Sigmoid colon (tissue), 7 donors: ENCODE data around the gene CLDN6. TPM values are rescaled to one million over a fixed set of nuclear protein-coding genes. Genes with fewer than 3 reads are reported as not detected.

Experiments
- DNase-seq: peaks from one replicate; pipeline ENCODE4 v3.0.0-alpha.2; 2019
- H3K27ac ChIP-seq, 4 donors: fragments of 200-600 bp; sonication (generic); one replicate each; pipeline ENCODE4 v1.5.1; 2016 to 2019; ENCODE audit warnings: mild to moderate bottlenecking in 1 of 4
- H3K27me3 ChIP-seq, 3 donors: fragments of 200-600 bp; sonication (generic); one replicate each; pipeline ENCODE4 v1.5.1; 2019; ENCODE audit warnings: mild to moderate bottlenecking in 1 of 3
- H3K36me3 ChIP-seq, 4 donors: fragments of 200-600 bp; sonication (generic); one replicate each; pipeline ENCODE4 v1.5.1; 2016 to 2019
- H3K4me1 ChIP-seq, 4 donors: fragments of 200-600 bp; sonication (generic); one replicate each; pipeline ENCODE4 v1.5.1; 2017 to 2019
- H3K4me3 ChIP-seq, 4 donors: fragments of 200-600 bp; sonication (generic); one replicate each; pipeline ENCODE4 v1.5.1; 2017 to 2019; ENCODE audit warnings: mild to moderate bottlenecking in 2 of 4, moderate library complexity in 1 of 4
- H3K9me3 ChIP-seq, 4 donors: fragments of 200-600 bp in 3 of 4; sonication (generic) in 3 of 4; one replicate each; pipeline versions ENCODE4 v1.5.1 to v1.6.1; 2013 to 2019
- EP300 ChIP-seq, 4 donors: sonication (generic); formaldehyde crosslinking; IDR thresholded peaks; one replicate each; pipeline ENCODE4 v1.6.1; 2017; ENCODE audit warnings: antibody characterized with exemption in 4 of 4
- POLR2A ChIP-seq, 2 donors: fragments of 450-650 bp; IDR thresholded peaks; one replicate each; pipeline ENCODE4 v1.6.1; 2016; ENCODE audit warnings: antibody characterized with exemption in 2 of 2, mild to moderate bottlenecking in 2 of 2, moderate library complexity in 2 of 2
- POLR2AphosphoS5 ChIP-seq, 4 donors: sonication (generic); formaldehyde crosslinking; IDR thresholded peaks; one replicate each; pipeline ENCODE4 v1.6.1; 2017; ENCODE audit warnings: antibody characterized with exemption in 4 of 4
- WGBS, 2 donors: extraction: QIAGEN DNeasy Blood & Tissue Kit; methylation state at CpG; one replicate each; pipeline ENCODE4 v1.1.7; 2013; 5-methylcytosine and 5-hydroxymethylcytosine counted together
- intact Hi-C: fragments of 100-400 bp; cut with DNase I; formaldehyde crosslinking; loops from one replicate; pipeline ENCODE4 v1.15.1; 2023
- polyA plus RNA-seq, 3 donors: library from polyadenylated mRNA; stranded (reverse); fragments of 200-250 nt; gene quantifications; one replicate each; pipeline ENCODE4 v1.2.3, GENCODE V29; 2013
- total RNA-seq, 4 donors: library from RNA; depleted of rRNA; stranded (reverse); fragments of >200 nt; gene quantifications; one replicate each; pipeline ENCODE4 v1.1.0, GENCODE V29; 2016
- TF ChIP-seq, protein P1 (sequence below), 4 experiments: fragments of 450-650 bp in 3 of 4; fragments of 200-600 bp in 1 of 4; IDR thresholded peaks; one replicate each; pipeline ENCODE4 v1.5.1; 2016 to 2019; ENCODE audit warnings: antibody characterized with exemption in 4 of 4, mild to moderate bottlenecking in 3 of 4, moderate library complexity in 2 of 4
- donor health status: healthy with polysubstance abuse.
- donor health status: Bipolar disorder and iron deficiency.
- donor health status: healthy.

The CLDN6 gene
- total and polyA plus RNA-seq, 7 donors, result not detected

DNA sequence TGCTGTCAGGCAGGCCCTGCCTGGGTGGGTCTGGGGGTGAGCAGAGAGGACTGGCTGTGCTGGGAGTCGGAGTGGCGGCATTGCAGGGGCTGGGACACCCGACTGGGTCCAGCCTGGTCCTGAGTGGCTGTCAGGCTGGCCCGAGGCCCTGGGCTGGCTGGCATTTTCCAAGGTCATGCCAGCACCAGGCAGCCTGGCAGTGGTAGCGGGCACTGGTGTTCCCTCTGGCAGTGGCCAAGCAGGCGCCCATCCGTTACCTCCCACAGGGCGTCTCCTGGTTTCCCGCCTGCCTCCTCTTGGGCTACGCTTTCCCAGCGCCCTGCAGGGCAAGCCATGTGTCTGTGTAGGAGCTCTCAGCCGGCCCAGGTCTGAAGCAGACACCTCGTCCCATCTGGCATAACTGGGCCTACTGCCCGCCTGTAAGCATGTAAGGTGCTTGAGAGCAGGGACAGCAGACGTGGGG, 32.1 kb downstream of the CLDN6 start:
- DNase-seq, result no peak
- Histone ChIP-seq H3K27ac (no peak overlapping the region), H3K4me3 (no peak overlapping the region), H3K27me3 (peaks cover 0 to 22% (median 0%) of the 10 kb centered on the region in 3 donors), H3K9me3 (no peaks in the 10 kb centered on the region), H3K4me1 (peaks cover 0 to 18% (median 14%) of the 10 kb centered on the region in 4 donors), H3K36me3 (no peaks in the 10 kb centered on the region)
- TF ChIP-seq EP300 (IDR thresholded peaks at IDR 0.05), result no peak
- no peak for TF ChIP-seq POLR2A (IDR thresholded peaks at IDR 0.05)
- TF ChIP-seq, protein P1, sequence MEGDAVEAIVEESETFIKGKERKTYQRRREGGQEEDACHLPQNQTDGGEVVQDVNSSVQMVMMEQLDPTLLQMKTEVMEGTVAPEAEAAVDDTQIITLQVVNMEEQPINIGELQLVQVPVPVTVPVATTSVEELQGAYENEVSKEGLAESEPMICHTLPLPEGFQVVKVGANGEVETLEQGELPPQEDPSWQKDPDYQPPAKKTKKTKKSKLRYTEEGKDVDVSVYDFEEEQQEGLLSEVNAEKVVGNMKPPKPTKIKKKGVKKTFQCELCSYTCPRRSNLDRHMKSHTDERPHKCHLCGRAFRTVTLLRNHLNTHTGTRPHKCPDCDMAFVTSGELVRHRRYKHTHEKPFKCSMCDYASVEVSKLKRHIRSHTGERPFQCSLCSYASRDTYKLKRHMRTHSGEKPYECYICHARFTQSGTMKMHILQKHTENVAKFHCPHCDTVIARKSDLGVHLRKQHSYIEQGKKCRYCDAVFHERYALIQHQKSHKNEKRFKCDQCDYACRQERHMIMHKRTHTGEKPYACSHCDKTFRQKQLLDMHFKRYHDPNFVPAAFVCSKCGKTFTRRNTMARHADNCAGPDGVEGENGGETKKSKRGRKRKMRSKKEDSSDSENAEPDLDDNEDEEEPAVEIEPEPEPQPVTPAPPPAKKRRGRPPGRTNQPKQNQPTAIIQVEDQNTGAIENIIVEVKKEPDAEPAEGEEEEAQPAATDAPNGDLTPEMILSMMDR (IDR thresholded peaks at IDR 0.05), result no peak
- TF ChIP-seq POLR2AphosphoS5 (IDR thresholded peaks at IDR 0.05), result no peak
- intact Hi-C loops, result no loop called here
- 82 to 90% methylated on average over 15 of the region's 15 CpGs for WGBS, 2 donors

- H3K27ac ChIP-seq, result no peak overlapping the region
- H3K36me3 ChIP-seq, result no peaks in the 10 kb centered on the region
- WGBS, 2 donors, result 66 to 85% methylated on average over 9 of the region's 9 CpGs
- H3K27me3 ChIP-seq, result peaks cover 0 to 20% (median 0%) of the 10 kb centered on the region in 3 donors
- DNase-seq, result no peak
- TF ChIP-seq, protein P1 (IDR thresholded peaks at IDR 0.05), result no peak
- no peak for TF ChIP-seq EP300 (IDR thresholded peaks at IDR 0.05)
- no peak for TF ChIP-seq POLR2AphosphoS5 (IDR thresholded peaks at IDR 0.05)
- TF ChIP-seq POLR2A (IDR thresholded peaks at IDR 0.05), result no peak
- no peak overlapping the region for H3K4me3 ChIP-seq
- no peaks in the 10 kb centered on the region for H3K9me3 ChIP-seq
- intact Hi-C loops, result no loop called here
- H3K4me1 ChIP-seq, result peaks cover 0 to 21% (median 18%) of the 10 kb centered on the region in 4 donors
Observed at GRCh38 chr16:2985462-2985861, 32.5 kb downstream of the CLDN6 start.

GRCh38 chr16:2983706-2984136, 34.3 kb downstream of the CLDN6 start:
- Histone ChIP-seq H3K4me1 (peaks cover 0 to 30% (median 25%) of the 10 kb centered on the region in 4 donors), H3K9me3 (no peaks in the 10 kb centered on the region), H3K36me3 (no peaks in the 10 kb centered on the region), H3K27ac (peak overlapping the region in 3 of 4 donors; percentile 10 to 42 (median 41)), H3K4me3 (peak overlapping the region in 3 of 4 donors; percentile 21 to 28 (median 27)), H3K27me3 (peaks cover 7 to 24% (median 9%) of the 10 kb centered on the region in 3 donors)
- WGBS, 2 donors, result 3 to 8% methylated on average over 42 of the region's 42 CpGs
- DNase-seq, result peak; percentile 90
- intact Hi-C loops, result loop anchor here (2.0 to 5.0 kb wide), 2 partner anchors 15 to 56 kb away; partner anchors contain the start of gene PAQR4
- no peak for TF ChIP-seq EP300 (IDR thresholded peaks at IDR 0.05)
- no peak for TF ChIP-seq POLR2A (IDR thresholded peaks at IDR 0.05)
- TF ChIP-seq, protein P1 (IDR thresholded peaks at IDR 0.05), result peak; percentile 38 to 96 (median 72)

GRCh38 chr16:2982402-2982801, 35.6 kb downstream of the CLDN6 start:
- no peak for DNase-seq
- Histone ChIP-seq H3K27ac (no peak overlapping the region), H3K9me3 (no peaks in the 10 kb centered on the region), H3K4me1 (peaks cover 0 to 30% (median 25%) of the 10 kb centered on the region in 4 donors), H3K27me3 (peaks cover 7 to 23% (median 9%) of the 10 kb centered on the region in 3 donors), H3K4me3 (no peak overlapping the region), H3K36me3 (no peaks in the 10 kb centered on the region)
- 91 to 93% methylated on average over 5 of the region's 5 CpGs for WGBS, 2 donors
- intact Hi-C loops, result loop anchor here (2.0 to 5.0 kb wide), 2 partner anchors 14 to 55 kb away; partner anchors contain the start of gene PAQR4
- TF ChIP-seq EP300 (IDR thresholded peaks at IDR 0.05), result no peak
- no peak for TF ChIP-seq POLR2A (IDR thresholded peaks at IDR 0.05)
- TF ChIP-seq, protein P1 (IDR thresholded peaks at IDR 0.05), result no peak
- TF ChIP-seq POLR2AphosphoS5 (IDR thresholded peaks at IDR 0.05), result no peak
